NCI-H128 (cell line): ENCODE data around the gene ASIC2.

Source experiments
- DNase-seq: peaks from one replicate; lab custom pipeline; 2025; ENCODE audit not compliant: unreplicated experiment; lab: John Stamatoyannopoulos, UW

ASIC2 gene

DNA sequence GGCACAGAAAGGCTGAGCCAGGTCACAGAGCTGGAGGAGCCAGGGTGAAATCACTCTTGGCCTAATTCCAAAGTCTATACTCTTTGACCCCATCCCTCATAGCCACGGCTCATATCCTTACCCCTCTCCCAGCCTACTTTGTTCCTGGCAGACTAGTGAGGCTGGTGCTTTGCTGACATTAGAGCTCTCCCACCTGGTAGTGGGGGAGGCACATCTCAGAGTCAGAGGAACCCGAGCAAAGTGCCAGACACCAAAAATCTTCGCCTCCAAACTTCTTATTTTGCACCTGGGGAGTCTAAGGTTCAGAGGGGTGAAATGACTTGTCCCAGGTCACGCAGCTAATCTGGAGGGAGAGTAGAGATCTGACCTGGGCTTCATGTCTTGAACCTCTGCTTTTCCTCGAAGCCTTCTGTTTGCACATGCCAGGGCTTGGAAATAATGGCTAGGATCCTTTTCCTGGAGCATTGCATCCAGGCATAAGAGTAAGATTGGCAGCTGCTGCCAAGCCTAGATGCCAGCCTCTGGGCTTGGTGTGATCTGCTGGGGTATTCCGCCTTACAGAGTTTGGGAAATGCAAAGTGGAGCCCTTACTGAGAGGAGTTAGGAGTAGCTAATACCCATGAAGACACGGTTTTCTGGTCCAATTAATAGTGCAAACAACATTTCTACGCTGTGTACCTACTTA, 174.6 kb downstream of the ASIC2 start:
- no peak for DNase-seq

GRCh38 chr17:33116021-33116551, 177.0 kb downstream of the ASIC2 start:
- DNase-seq: no peak

GRCh38 chr17:33115366-33115765, 177.7 kb downstream of the ASIC2 start:
- no peak for DNase-seq

- DNase-seq: no peak
These were observed 179.1 kb downstream of the ASIC2 start for GRCh38 chr17:33113991-33114370.

DNA sequence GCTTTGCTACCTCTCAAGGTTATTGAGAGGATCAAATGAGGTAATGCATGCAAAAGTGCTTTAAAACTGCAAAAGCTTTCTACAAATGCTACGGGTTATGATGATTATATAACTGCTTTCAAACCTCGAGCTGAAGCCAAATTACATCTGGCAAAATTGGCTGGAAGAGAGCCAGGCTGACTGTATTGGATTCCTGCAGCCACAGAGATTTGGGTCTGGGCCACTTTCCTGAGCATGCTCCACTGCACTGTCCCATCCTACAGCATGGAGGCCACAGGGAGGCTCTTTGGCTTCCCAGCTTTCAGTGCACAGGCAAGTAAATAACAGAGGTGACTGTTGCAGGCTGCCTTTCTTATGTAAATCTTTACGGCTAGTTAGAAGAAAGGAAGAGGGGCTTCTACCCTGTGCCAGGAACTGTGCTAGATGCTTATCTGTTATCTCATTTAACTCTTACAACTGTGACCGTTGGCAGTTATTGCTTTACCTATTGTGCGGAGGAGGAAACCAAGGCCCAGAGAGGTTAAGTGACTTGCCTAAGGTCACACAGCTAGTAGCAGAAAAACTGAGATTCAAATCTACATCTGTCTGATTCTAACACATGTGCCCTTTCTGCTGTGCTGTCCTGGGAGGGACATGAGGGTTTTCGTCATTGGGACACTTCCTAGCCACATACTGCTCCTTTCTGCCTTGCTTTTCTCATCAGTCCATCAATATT, 179.7 kb downstream of the ASIC2 start:
- no peak for DNase-seq

DNA sequence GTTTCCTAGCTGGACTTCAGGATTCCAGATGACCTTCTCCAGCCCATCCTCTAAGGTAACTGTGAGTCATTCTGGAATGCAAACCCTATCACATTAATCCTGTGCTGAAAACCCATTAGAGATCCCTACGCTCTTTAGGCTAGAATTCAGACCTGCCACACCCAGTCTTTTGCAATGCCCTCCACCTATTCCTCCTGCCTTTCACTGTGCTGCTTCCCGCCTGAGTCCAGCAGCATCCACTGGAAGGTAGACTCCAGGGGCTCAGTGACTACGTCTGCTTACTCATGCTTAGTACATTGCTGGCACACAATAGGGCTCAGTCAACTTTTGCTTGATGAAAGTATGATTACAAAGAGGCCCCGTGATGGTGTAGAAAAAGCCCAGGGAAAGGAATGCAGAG, 180.3 kb downstream of the ASIC2 start:
- DNase-seq: no peak

- no peak for DNase-seq
These were observed 183.6 kb downstream of the ASIC2 start for GRCh38 chr17:33109336-33110072.

- no peak for DNase-seq
These were observed 186.4 kb downstream of the ASIC2 start for GRCh38 chr17:33106525-33107165.

DNA sequence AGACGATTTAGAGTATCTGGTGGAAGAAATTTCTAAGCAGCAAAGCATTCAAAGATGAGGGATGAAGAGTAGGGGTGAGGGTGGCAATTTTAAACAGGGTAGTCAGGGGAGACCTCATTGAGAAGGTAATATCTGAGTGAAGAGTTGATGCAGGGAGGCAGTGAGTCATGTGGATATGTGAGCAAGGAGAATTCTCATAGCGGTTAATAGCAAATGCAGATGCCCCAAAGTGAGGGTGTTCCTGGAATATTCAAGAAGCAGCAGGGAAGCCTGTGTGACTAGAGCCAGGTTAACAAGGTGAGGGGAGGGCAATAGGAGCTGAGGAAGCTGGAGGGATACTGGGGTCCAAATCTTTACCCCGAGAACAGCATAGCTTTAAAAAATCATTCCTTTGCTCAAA, 187.2 kb downstream of the ASIC2 start:
- no peak for DNase-seq

GRCh38 chr17:33099906-33100305, 193.2 kb downstream of the ASIC2 start:
- DNase-seq: no peak

DNA sequence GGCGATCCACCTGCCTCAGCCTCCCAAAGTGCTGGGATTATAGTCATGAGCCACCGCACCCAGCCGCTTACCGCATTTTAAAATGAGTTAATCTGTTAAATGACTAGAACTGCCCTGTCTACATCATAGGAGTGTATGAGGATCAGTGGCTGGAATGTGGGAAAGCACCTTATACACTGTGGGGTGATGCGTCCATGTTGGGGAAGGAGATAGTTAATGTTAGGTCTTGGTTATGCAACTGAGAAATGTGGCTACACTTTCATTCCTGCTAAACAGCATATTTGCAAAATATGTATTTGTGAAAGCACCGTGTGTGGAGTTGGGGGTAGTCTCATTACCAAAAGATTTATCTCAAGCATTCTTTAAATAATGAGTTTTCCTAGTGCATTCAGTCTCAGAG, 193.8 kb downstream of the ASIC2 start:
- no peak for DNase-seq

- DNase-seq: no peak
These were observed 195.7 kb downstream of the ASIC2 start for GRCh38 chr17:33097411-33097810.

- no peak for DNase-seq
These were observed 196.9 kb downstream of the ASIC2 start for GRCh38 chr17:33096161-33096560.

DNA sequence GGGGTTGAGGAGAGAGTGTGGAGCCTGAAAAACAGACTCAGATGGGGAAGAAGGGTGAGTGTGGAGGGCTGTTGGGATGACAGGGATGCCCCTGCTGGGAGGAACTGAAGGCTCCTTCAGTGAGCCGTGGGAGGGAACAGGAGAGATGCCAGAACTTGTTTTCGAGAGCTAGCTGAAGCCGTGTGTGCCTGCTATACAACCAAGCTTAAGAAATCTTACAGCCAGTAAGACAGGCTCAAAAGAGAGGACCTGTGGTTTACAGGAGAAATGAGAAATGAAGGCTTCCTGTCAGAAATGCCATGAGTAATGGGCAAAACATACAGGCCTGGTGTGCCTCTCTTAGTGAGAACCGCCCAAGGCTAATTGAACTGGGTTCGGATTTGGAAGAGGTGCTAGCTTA, 201.8 kb downstream of the ASIC2 start:
- no peak for DNase-seq

GRCh38 chr17:33090806-33091205, 202.3 kb downstream of the ASIC2 start:
- no peak for DNase-seq

- no peak for DNase-seq
These were observed 206.2 kb downstream of the ASIC2 start for GRCh38 chr17:33086878-33087277.

GRCh38 chr17:33086041-33086440, 207.1 kb downstream of the ASIC2 start:
- DNase-seq: no peak

DNA sequence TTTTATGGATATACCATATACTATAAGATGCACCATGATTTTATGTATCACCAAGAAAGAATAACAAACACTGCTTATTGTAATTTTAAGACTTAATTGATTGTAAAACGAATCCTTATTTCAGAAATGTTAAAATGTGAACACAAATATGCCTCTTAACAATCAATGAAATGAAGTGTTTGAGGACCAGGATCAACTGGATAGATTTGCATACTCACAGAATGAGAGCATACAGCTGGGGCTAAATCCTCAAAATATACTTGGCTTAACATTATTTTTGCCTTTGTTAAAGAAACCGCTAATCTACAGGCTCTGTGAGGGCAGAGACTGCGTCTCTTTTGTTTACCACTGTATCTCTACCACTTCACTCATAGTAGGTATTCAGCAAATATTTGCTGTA, 207.8 kb downstream of the ASIC2 start:
- no peak for DNase-seq

GRCh38 chr17:33084755-33085154, 208.3 kb downstream of the ASIC2 start:
- DNase-seq: no peak

DNA sequence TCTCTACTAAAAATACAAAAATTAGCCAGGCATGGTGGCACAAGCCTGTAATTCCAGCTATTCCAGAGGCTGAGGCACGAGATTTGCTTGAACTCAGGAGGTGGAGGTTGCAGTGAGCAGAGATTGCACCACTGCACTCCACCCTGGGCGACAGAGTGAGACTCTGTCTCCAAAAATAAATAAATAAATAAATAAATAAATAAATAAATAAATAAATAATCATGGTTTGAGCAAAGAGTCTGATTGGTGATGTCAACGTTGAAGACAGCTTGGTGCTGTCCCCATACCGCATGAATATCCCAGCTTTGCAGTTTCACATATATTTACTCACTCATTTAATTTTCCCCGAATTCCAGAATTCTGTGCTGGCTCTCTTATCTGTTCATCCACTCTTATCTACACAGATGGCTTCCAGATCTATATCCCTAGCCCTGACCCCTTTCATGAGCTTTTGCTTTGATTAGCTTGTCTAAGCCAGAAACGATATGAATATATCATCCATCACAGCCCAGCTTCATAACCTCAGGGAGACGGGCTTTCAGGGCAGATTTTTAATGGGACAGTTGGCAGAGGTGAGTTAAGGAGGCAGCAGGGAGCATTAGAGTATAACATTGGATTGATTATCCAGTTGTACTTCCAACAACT, 210.4 kb downstream of the ASIC2 start:
- DNase-seq: no peak

GRCh38 chr17:33080091-33080490, 213.0 kb downstream of the ASIC2 start:
- DNase-seq: no peak
